Spleen (tissue), 7 donors: Measurements from ENCODE around the gene CAPRIN2.

Experiments used
- CTCF ChIP-seq, 11 experiments: fragments of 200-600 bp in 7 of 11; fragments of 450-650 bp in 4 of 11; sonication (generic) in 4 of 11; IDR thresholded peaks in 8 of 11; conservative IDR thresholded peaks in 3 of 11; 1 replicate in 7 of 11; 2 replicates in 4 of 11; pipeline versions ENCODE4 v1.4.0 to v1.8.0; 2016 to 2021; ENCODE audit warnings: antibody characterized with exemption in 11 of 11, inconsistent platforms in 4 of 11, mild to moderate bottlenecking in 1 of 11
- POLR2A ChIP-seq, 3 donors: fragments of 450-650 bp; IDR thresholded peaks; one replicate each; pipeline ENCODE4 v1.5.1; 2017; ENCODE audit warnings: antibody characterized with exemption in 3 of 3, mild to moderate bottlenecking in 1 of 3
- POLR2AphosphoS5 ChIP-seq, 3 donors: sonication (generic); formaldehyde crosslinking; IDR thresholded peaks; one replicate each; pipeline ENCODE4 v1.5.1; 2017; ENCODE audit warnings: antibody characterized with exemption in 3 of 3
- donor health status: DM: no; HTN: no; CAD: no; lungs with moderate emphysema.
- donor health status: DM: no; HTN: no; CAD: no.
- donor health status: DM: no; HTN: no; CAD: no.

GRCh38 chr12:30752255-30752654 is 2.5 kb downstream of the CAPRIN2 start:
- no peak for TF ChIP-seq CTCF (IDR thresholded peaks at IDR 0.05 in 8 of 11, conservative IDR thresholded peaks at IDR 0.05 in 3 of 11)
- TF ChIP-seq POLR2A (IDR thresholded peaks at IDR 0.05), result no peak
- no peak for TF ChIP-seq POLR2AphosphoS5 (IDR thresholded peaks at IDR 0.05)
